GM21717 (cell line): ENCODE results near the gene CLEC4A.
"Not testable (repeated sequence)": the region's sequence is repeated elsewhere in the genome, so short reads cannot be mapped to it uniquely, and the experiment has no call there.

Source experiments
- ATAC-seq: cut with Tn5 transposase; IDR thresholded peaks from one replicate; pipeline ENCODE4 v1.9.1; 2021; ENCODE audit warnings: mild to moderate bottlenecking, moderate library complexity; ENCODE audit not compliant: unreplicated experiment

The CLEC4A gene

DNA sequence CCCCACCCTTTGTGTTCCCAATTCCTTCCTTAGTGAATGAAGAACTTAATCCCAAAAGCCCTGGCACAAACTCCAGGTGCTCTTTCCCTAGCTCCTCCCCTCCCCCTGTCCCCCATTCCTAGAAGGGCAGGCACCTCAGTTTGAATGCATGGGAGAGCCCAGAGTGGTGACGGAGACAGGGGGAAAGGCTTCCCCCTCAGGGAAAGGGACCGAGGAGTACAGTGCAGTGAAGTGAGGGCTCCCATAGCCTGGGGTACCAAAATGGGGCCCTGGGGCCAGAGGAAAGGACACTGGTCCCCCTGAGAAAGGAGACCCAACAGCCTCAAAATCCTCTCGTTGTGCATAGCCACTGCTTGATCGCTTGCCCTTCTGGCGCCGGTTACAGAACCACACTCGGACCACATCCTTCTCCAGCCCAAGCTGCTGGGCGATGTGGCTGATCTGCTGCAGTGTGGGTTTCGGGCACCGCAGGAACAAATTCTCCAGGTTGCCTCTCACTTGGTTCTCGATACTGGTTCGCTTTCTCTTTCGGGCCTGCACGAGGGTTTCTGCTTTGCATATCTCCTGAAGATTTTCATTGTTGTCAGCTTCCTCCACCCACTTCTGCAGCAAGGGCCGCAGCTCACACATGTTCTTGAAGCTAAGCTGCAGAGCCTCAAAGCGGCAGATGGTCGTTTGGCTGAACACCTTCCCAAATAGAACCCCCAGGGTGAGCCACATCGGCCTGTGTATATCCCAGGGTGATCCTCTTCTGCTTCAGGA is 10.4 kb downstream of the CLEC4A start:
- not testable (repeated sequence) for ATAC-seq

DNA sequence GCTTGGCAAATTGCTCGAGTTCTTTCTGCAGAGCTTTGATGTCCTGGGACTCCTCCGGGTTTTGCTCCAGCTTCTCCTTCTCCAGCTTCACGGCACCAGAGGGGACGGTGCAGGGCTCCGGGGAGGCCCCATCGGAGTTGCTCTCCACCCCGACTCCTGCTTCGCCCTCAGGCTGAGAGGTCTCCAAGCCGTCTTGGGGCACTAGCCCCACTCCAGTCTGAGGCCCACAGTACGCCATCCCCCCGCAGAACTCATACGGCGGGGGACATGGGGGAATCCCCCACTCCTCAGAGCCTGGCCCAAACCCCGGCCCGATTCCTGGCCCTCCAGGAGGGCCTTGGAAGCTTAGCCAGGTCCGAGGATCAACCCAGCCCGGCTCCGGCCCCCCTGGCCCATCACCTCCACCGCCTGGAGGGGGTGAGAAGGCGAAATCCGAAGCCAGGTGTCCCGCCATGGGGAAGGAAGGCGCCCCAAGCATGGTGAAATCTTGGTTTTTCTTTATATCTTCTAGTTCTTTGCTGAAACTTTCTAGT is 11.0 kb downstream of the CLEC4A start:
- ATAC-seq: not testable (repeated sequence)

DNA sequence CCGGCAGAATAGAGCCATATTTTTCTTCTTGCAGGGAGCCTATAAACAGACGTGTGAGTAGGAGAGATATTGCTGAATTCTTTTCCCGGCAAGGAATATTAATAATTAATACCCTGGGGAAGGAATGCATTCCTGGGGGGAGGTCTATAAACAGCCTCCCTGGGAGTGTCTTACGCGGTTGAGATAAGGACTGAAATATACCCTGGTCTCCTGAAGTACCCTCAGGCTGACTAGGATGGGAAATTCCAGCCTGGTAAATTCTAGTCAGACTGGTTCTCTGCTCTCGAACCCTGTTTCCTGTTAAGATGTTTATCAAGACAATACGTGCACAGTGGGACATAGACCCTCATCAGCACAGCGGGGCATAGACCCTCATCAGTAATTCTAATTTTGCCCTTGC is 18.2 kb downstream of the CLEC4A start:
- not testable (repeated sequence) for ATAC-seq

DNA sequence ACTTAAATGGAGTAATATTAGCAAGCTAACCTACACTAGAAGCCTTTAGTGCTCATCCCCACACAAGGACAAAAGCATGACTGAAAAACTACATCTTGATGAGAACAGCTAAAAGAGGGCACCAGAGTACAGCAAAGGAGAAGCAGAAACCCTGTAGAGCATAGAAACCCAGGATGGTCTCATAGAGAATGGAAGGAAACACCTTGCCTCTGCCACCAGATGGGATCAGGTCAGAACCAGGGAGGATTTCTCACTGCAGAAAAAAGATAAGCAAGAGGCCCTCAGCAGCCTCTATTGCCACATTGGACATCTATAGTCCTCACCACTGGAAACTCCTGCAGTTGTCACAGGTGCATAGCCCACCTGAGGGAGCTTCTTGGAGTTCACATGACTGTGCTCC is 19.8 kb downstream of the CLEC4A start:
- ATAC-seq: no peak

DNA sequence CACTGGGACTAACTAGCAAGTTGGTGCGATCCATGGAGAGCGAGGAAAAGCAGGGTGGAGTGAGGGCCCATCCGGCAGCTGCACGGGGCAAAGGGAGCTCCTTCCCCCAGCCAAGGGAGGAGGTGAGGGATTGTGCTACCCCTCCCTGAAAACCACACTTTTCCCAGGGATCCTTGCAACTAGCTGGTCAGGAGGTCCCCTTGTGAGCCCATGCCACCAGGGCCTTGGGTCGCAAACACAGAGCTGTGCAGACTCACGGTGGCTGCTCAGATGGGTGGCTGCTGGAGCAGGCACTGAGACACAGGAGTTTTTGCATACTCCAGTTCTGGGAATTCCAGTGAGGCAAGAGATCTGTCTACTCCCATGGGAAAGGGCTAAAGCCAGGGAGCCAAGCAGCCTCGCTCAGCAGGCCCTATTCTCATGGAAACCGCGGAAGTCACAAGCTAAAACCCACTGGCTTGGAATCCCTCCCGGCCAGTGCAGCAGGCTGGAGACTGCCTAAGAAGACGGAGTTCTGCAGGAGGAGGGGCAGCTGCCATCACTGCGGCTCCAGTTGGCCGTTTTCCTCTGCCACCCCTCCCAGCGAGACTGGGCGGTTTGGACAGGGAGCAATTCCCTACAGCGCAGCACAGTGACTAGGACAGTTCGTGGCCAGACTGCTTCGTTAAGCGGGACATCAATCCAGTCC is 22.5 kb downstream of the CLEC4A start:
- no peak for ATAC-seq

DNA sequence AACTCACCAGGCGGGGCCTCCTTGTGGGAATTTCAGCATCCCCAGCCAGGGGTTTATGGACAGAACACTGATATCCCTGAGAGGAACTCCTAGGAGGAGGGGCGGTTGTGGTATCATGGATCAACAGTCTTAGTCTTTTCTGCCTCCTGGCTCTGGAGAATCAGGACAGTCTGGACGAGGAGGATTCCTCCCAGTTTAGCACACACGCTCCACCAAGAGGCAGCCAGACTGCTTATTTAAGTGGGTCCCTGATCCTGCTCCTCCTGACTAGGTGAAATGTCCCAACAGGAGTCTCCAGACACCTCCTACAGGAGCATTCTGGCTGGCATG is 23.0 kb downstream of the CLEC4A start:
- no peak for ATAC-seq

DNA sequence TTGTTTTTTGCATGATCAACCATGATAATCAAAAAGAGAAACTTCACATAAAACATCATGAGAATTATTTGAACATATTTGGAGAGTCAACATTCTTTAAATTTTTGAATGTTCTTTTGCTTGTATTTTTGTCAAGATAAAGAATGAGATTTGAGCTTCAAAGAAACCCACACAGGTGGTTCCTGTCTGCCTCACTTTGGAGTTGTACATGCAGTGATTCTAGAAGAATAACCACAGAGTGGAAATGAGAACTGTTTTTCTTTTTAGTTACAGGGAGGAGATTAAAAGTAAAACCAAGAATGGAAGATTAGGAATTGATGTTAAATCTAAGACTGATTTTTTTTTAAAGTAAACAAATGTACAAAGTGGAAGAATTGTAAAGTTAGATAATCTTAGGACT is 31.1 kb downstream of the CLEC4A start:
- no peak for ATAC-seq

DNA sequence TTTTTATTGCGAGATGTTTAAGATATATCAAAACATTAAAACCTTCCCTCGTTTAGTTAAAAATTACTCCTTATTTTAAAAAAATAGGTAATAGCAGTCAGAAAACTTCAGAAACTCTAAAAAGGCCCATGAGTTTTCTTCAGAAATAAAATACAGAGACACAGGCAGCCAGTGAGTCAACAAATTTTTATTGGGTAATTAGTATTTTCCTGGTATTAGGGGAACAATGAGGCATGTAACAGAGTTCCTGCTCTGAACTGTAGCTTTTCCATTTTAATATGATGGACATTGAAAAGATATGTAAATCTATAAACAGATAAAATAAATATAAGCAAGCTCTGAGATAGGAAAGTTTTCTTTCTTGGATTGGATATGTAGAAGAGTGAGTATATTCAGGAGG is 33.0 kb downstream of the CLEC4A start:
- ATAC-seq: no peak

DNA sequence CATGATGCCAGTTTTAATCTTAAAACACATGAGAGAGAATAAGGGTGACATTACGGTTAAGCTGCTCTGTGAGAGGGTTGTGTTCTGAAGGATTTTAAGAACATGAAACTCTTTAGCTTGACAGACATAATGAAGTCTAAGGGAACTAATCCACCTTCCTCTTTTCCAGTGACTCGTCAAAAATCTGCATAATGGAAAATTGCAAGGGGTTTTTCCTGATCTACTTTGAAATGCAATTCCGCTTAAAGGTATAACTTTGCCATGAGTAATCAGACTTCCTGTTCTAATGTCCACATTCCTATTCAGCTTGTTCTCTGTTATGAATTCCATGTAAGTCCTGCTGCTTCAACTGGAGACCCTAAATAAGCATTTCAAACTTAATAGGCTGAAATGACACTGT is 33.4 kb downstream of the CLEC4A start, which contains the start of gene ZNF705A:
ZNF705A (plus strand) TSS at position 171 of the 400 bp plus-strand sequence. CDS start 15,611 bp downstream, outside the sequence.
- no peak for ATAC-seq

DNA sequence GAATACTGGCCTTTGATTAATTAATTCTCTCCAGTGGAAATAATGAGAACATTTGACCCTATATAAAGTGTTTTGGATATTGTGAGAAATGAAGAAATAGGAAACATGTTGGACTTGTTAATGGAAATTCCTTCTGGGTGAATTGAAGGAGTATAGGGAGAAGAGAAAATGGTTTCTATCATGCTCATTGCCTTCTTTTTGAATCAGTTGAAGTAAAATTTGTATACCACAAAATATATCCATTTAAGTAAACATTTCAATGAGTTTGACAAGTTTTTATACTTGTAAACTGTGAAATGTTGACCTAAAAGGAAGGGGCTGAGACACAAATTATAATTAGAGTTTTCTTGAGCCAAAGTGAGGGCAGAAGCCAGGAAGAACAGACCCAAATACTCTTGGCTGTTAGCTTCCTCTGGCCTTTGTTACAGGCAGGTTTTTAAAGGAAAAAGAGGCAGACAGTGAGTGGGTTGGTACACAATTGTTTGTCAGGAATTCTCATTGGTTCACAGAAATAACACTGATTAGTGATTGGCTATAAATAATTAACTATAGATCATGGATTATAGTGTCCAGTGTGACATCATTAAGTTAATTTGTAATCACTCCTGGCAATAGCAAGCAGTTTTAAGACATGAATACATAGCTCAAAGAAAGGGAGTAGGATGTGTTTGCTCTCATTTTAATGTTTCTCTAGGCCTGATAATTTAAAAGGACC is 34.2 kb downstream of the CLEC4A start:
- ATAC-seq: no peak

DNA sequence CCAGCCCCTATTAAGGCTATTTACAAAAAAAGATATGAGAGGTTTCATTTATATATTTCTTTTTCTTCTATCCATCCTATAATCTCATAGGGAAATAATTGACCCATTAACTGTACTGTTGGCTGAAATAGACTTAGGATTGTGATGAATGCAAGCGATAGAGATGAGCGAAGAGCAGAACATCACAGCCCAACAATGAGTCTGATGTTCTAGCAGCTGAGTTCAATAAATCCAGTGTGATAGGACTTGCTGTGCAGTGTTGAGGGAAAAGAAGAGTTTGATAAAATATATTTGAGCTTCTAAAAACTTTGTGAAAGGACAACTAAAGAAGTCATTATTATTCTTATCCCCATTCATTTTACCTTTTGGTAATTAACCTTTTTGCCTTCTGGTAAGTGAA is 49.5 kb downstream of the CLEC4A start:
- not testable (repeated sequence) for ATAC-seq

DNA sequence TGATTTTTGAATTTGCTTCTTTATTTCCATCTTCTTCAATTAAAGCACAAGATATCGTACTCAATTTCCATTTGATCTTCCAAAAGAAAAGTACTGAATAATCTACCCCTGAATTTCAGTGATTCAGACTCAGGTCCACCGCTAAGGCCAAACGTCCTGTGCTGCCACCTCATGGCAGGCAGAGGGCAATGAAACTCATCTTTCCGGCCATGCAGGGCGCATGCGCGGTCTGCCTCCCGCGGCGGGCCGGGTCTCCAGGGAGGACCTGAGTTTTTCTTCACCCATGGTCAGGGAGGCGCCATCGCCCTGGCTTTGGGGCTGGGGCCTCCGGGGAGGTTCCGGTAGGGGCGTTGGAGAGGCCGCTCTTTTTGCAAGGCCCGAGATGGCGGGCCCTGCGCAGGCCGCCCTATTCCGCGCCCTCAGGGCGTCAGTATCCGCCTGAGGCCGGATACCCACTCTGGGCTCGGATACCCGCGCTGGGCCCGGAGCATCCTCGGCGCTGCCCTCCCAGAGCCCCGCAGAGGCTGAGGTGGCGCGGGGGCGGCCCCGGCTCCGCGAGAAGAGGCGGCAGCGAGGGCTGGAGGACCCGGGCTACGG is 56.7 kb downstream of the CLEC4A start:
- not testable (repeated sequence) for ATAC-seq

DNA sequence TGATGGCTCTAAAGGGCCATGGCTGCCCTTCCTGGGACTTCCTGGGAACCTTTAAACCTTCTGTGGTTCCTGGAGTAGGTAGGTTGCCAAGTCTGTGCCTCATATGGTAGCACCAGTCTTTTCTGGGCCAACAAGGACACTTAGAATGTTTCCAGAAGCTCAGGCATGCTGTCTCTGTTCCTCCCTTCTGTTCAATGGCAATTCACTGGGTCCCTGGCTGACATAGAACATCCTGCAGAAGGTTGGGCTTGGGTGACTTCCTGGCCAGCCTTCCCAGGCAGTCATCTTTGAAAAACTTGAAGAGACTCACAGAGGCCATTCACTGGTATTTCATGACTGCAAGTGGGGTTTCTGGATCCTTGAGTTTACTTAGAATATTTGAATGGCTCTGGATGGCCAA is 57.9 kb downstream of the CLEC4A start:
- not testable (repeated sequence) for ATAC-seq

DNA sequence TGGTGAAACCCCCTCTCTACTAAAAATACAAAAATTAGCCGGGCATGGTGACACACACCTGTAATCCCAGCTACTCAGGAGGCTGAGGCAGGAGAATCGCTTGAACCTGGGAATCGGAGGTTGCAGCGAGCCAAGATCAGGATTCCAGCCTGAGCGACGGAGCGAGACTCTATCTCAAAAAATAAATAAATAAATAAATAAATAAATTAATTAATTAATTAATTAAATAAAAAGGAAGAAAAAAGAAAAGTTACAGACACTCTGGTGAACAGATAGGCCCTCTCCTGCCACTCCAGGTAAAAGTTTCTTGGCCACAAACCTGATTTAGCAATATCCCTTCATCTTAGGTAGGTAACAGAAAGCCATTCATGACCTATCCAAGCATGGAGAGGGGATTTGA is 59.5 kb downstream of the CLEC4A start:
- not testable (repeated sequence) for ATAC-seq

DNA sequence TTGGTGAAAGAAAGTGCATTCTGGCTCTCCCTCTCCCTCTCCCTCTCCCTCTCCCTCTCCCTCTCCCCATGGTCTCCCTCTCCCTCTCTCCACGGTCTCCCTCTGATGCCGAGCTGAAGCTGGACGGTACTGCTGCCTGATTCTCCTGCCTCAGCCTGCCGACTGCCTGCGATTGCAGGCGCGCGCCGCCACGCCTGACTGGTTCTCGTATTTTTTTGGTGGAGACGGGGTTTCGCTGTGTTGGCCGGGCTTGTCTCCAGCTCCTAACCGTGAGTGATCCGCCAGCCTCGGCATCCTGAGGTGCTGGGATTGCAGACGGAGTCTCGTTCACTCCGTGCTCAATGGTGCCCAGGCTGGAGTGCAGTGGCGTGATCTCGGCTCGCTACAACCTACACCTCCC is 59.9 kb downstream of the CLEC4A start:
- not testable (repeated sequence) for ATAC-seq

DNA sequence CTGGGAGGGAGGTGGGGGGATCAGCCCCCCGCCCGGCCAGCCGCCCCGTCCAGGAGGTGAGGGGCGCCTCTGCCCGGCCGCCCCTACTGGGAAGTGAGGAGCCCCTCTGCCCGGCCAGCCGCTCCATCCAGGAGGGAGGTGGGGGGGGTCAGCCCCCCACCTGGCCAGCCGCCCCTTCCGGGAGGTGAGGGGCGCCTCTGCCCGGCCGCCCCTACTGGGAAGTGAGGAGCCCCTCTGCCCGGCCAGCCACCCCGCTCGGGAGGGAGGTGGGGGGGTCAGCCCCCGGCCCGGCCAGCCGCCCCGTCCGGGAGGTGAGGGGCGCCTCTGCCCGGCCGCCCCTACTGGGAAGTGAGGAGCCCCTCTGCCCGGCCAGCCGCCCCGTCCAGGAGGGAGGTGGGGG is 60.8 kb downstream of the CLEC4A start:
- not testable (repeated sequence) for ATAC-seq

DNA sequence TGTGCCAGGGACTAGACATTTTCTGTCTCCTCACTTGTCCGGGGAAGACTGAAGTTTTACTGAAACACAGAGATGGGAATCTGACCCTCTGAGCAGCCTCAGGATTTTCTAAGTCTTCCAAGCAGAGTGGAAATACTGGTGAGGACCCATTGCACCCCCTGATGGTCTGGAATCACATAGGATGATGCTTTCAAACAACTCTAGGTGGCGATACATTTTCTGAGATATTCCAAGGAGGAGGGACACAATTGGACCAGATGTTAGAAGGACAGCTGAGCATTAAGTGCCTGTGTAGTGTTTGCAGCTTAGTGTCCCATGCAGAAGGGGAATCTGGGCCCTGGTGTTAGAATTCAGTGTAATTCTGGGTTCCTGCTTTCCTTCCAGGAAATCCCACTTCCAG is 64.7 kb downstream of the CLEC4A start:
- ATAC-seq: not testable (repeated sequence)
